GM19455 (cell line): Measurements from ENCODE around the gene KCNJ1.

Experiments used
- ATAC-seq: cut with Tn5 transposase; IDR thresholded peaks from one replicate; pipeline ENCODE4 v1.9.1; 2021; ENCODE audit not compliant: unreplicated experiment

The KCNJ1 gene

GRCh38 chr11:128901653-128902514, 34.8 kb upstream of the KCNJ1 start:
- ATAC-seq = no peak

GRCh38 chr11:128900468-128900867, 33.4 kb upstream of the KCNJ1 start:
- ATAC-seq = no peak

GRCh38 chr11:128898580-128899344, 31.7 kb upstream of the KCNJ1 start:
- no peak for ATAC-seq

- ATAC-seq = no peak
Measured at GRCh38 chr11:128897826-128898225, 30.7 kb upstream of the KCNJ1 start.

- ATAC-seq = no peak
Measured at GRCh38 chr11:128896356-128896755, 29.3 kb upstream of the KCNJ1 start.

GRCh38 chr11:128895526-128895925, 28.4 kb upstream of the KCNJ1 start:
- ATAC-seq = no peak

GRCh38 chr11:128894685-128895084, 27.6 kb upstream of the KCNJ1 start:
- no peak for ATAC-seq

- ATAC-seq = no peak
Measured at GRCh38 chr11:128894286-128894681, 27.2 kb upstream of the KCNJ1 start.

GRCh38 chr11:128893578-128894285, 26.6 kb upstream of the KCNJ1 start:
- peak; percentile 73 for ATAC-seq

- no peak for ATAC-seq
Measured at GRCh38 chr11:128892866-128893565, 25.9 kb upstream of the KCNJ1 start.

- no peak for ATAC-seq
Measured at GRCh38 chr11:128891913-128892398, 24.9 kb upstream of the KCNJ1 start.

GRCh38 chr11:128890543-128891368, 23.7 kb upstream of the KCNJ1 start, which contains the start of gene KCNJ5:
KCNJ5 (plus strand) TSS chr11:128891356; CDS start chr11:128911274, 19,918 bp downstream.
- ATAC-seq = no peak

- no peak for ATAC-seq
Measured at GRCh38 chr11:128890216-128890542, 23.1 kb upstream of the KCNJ1 start.

- ATAC-seq = no peak
Measured at GRCh38 chr11:128889657-128890213, 22.6 kb upstream of the KCNJ1 start.

GRCh38 chr11:128888034-128888985, 21.2 kb upstream of the KCNJ1 start:
- ATAC-seq = no peak

- ATAC-seq = no peak
Measured at GRCh38 chr11:128886406-128887124, 19.5 kb upstream of the KCNJ1 start.

- ATAC-seq = peak; percentile 88
Measured at GRCh38 chr11:128884703-128885338, 17.7 kb upstream of the KCNJ1 start.
